Fibroblast of the aortic adventitia (primary cell): Measurements from ENCODE around the gene B4GALT7. TPM values are rescaled to one million over a fixed set of nuclear protein-coding genes. Genes with fewer than 3 reads are reported as not detected.

Source experiments
- DNase-seq: peaks from one replicate; pipeline ENCODE4 v3.0.0-alpha.2; 2010; ENCODE audit warnings: low read depth
- H3K4me3 ChIP-seq: 2 replicates; pipeline ENCODE4 v1.5.1; 2011; ENCODE audit warnings: low read depth, mild to moderate bottlenecking, control low read depth, low read length, moderate library complexity
- CTCF ChIP-seq: IDR thresholded peaks from 2 replicates; pipeline ENCODE4 v1.5.1; 2011; ENCODE audit warnings: mild to moderate bottlenecking, low read length, control low read depth, inconsistent platforms; ENCODE audit not compliant: insufficient read depth
- total RNA-seq: library from RNA; depleted of rRNA; stranded (reverse); fragments of >200 nt; gene quantifications from 2 replicates; pipeline ENCODE4 v1.2.3, GENCODE V29; 2012; ENCODE audit warnings: low replicate concordance

B4GALT7 gene
- total RNA-seq, 1 donor = 21.5 TPM

GRCh38 chr5:177596775-177597238 lies 3.1 kb upstream of the B4GALT7 start:
- no peak overlapping the region for H3K4me3 ChIP-seq
- DNase-seq = no peak
- no peak for TF ChIP-seq CTCF

- no peak for TF ChIP-seq CTCF
- DNase-seq = no peak
- H3K4me3 ChIP-seq = no peak overlapping the region
Observed at GRCh38 chr5:177598477-177598876, 1.5 kb upstream of the B4GALT7 start.

- no peak for TF ChIP-seq CTCF
- peak overlapping the region; percentile 83 for H3K4me3 ChIP-seq
- DNase-seq = peak; percentile 28
Observed at GRCh38 chr5:177600508-177601018, 631 bp downstream of the B4GALT7 start.

GRCh38 chr5:177601126-177601525 lies 1.2 kb downstream of the B4GALT7 start:
- peak overlapping the region; percentile 83 for H3K4me3 ChIP-seq
- TF ChIP-seq CTCF = no peak
- no peak for DNase-seq

GRCh38 chr5:177601577-177602457 lies 1.9 kb downstream of the B4GALT7 start:
- no peak overlapping the region for H3K4me3 ChIP-seq
- peak; percentile 47 for DNase-seq
- no peak for TF ChIP-seq CTCF

- DNase-seq = no peak
- no peak for TF ChIP-seq CTCF
Observed at GRCh38 chr5:177602458-177602830, 2.5 kb downstream of the B4GALT7 start.

GRCh38 chr5:177603631-177604030 lies 3.7 kb downstream of the B4GALT7 start:
- no peak for DNase-seq
- no peak overlapping the region for H3K4me3 ChIP-seq
- no peak for TF ChIP-seq CTCF

More at GRCh38 chr5:177602458-177602830, 2.5 kb downstream of the B4GALT7 start:
- H3K4me3 ChIP-seq = no peak overlapping the region
